Adrenal gland (tissue), 19 donors: ENCODE results near the gene TRAPPC4. TPM values are rescaled to one million over a fixed set of nuclear protein-coding genes. Genes with fewer than 3 reads are reported as not detected.
"Not testable (repeated sequence)": the region's sequence is repeated elsewhere in the genome, so short reads cannot be mapped to it uniquely, and the experiment has no call there.

Experiments
- DNase-seq, 7 donors: peaks; one replicate each; pipeline ENCODE4 v3.0.0-alpha.2; 2019 to 2020
- H3K27ac ChIP-seq, 5 donors: fragments of 200-600 bp; sonication (generic) in 4 of 5; 1 replicate in 3 of 5; 2 replicates in 2 of 5; pipeline versions ENCODE4 v1.5.1 to v1.8.0; 2016 to 2020; ENCODE audit warnings: mild to moderate bottlenecking in 1 of 5
- H3K27me3 ChIP-seq: fragments of 200-600 bp; 2 replicates; pipeline ENCODE4 v1.8.0; 2021
- H3K36me3 ChIP-seq, 2 donors: fragments of 200-600 bp; replicated peaks in 1 of 2; 1 replicate in 1 of 2; 2 replicates in 1 of 2; pipeline versions ENCODE4 v1.5.1 to v1.8.0; 2018 to 2022
- H3K4me1 ChIP-seq, 2 donors: fragments of 200-600 bp; replicated peaks in 1 of 2; 1 replicate in 1 of 2; 2 replicates in 1 of 2; pipeline versions ENCODE4 v1.5.1 to v1.8.0; 2018 to 2021
- H3K4me3 ChIP-seq, 4 donors: fragments of 200-600 bp; sonication (generic) in 3 of 4; one replicate each; pipeline ENCODE4 v1.5.1; 2016 to 2018
- H3K9me3 ChIP-seq, 3 donors: fragments of 200-600 bp; sonication (generic) in 1 of 3; replicated peaks in 1 of 3; 1 replicate in 2 of 3; 2 replicates in 1 of 3; pipeline versions ENCODE4 v1.5.1 to v1.8.0; 2016 to 2021
- CTCF ChIP-seq, 6 experiments: fragments of 450-650 bp in 4 of 6; fragments of 200-600 bp in 2 of 6; sonication (generic) in 1 of 6; IDR thresholded peaks; 1 replicate in 5 of 6; 2 replicates in 1 of 6; pipeline versions ENCODE4 v1.5.1 to v1.8.0; 2016 to 2021; ENCODE audit warnings: antibody characterized with exemption in 6 of 6, mild to moderate bottlenecking in 2 of 6, moderate library complexity in 1 of 6
- POLR2A ChIP-seq, 2 donors: fragments of 450-650 bp; IDR thresholded peaks; one replicate each; pipeline ENCODE4 v1.6.1; 2017; ENCODE audit warnings: antibody characterized with exemption in 2 of 2, mild to moderate bottlenecking in 2 of 2, moderate library complexity in 1 of 2
- WGBS, 4 donors: extraction: QIAGEN DNeasy Blood & Tissue Kit in 2 of 4; methylation state at CpG; one replicate each; pipeline versions ENCODE4 v1.1.5 to v1.1.7; 2013 to 2017; 5-methylcytosine and 5-hydroxymethylcytosine counted together
- intact Hi-C, 2 donors: fragments of 100-400 bp; cut with DNase I; formaldehyde crosslinking; loops; one replicate each; pipeline versions ENCODE4 v1.14.1 to v1.15.0; 2022 to 2023
- long read RNA-seq, 10 donors: library from polyadenylated mRNA in 3 of 10; unstranded in 2 of 10; stranded (forward) in 1 of 10; transcript quantifications; one replicate each; pipeline ENCODE4 v2.0.0 and lab custom pipeline, GENCODE V29; 2021 to 2026
- polyA plus RNA-seq, 3 donors: library from polyadenylated mRNA; stranded (reverse); fragments of 200-250 nt in 2 of 3; fragments of 350-450 nt in 1 of 3; fragmentation: Illumina TruSeq in 1 of 3; extraction: RNeasy Lipid Tissue Mini Kit (QIAGEN cat#74804) in 1 of 3; gene quantifications; one replicate each; pipeline ENCODE4 v1.2.3, GENCODE V29; 2013 to 2014
- total RNA-seq, 9 donors: library from RNA; depleted of rRNA in 4 of 9; stranded (reverse); fragments of >200 nt in 4 of 9; fragments of 120-200 nt in 1 of 9; fragmentation: NEBNext Ultra II Directional in 1 of 9; extraction: Animal tissue kit (Norgen Biotek cat#: 25700) in 1 of 9; gene quantifications; one replicate each; pipeline versions ENCODE4 v1.1.0 to v1.2.4, GENCODE V29; 2013 to 2023
- donor health status: healthy with polysubstance abuse.
- donor health status: Bipolar disorder and iron deficiency.
- donor health status: DM: yes; HTN: yes; CAD: no.
- donor health status: DM: no; HTN: no; CAD: no.
- donor health status: DM: no; HTN: no; CAD: no.
- donor health status: DM: yes; HTN: yes; CAD: no.

The TRAPPC4 gene
- 100 to 1,000 TPM in 3 of 9 donors, 10 to 100 TPM in 6; 43.4 to 149 (median 88.0) TPM for total RNA-seq
- polyA plus RNA-seq = 100 to 1,000 TPM in 1 of 3 donors, 10 to 100 TPM in 2; 32.5 to 134 (median 32.9) TPM
- long read RNA-seq, donor 1, transcript TRAPPC4-210 (4 exons, 1,135 nt) = minor isoform, 10 of 91 reads
- long read RNA-seq, donor 1, transcript TRAPPC4-214 (5 exons, 1,759 nt) = major isoform, 72 of 91 reads
- long read RNA-seq, donor 1, partial matches to known transcripts = 0 of 91 reads
- long read RNA-seq, donor 1, other reads (novel, unspliced or antisense) = 0 of 91 reads
- long read RNA-seq, donor 2, transcript TRAPPC4-214 (5 exons, 1,759 nt) = major isoform, 42 of 54 reads
- long read RNA-seq, donor 2, transcript TRAPPC4-210 (4 exons, 1,135 nt) = minor isoform, 6 of 54 reads
- long read RNA-seq, donor 2, partial matches to known transcripts = 0 of 54 reads
- long read RNA-seq, donor 2, other reads (novel, unspliced or antisense) = 0 of 54 reads
- long read RNA-seq, donor 3, transcript TRAPPC4-214 (5 exons, 1,759 nt) = major isoform, 85 of 116 reads
- long read RNA-seq, donor 3, transcript TRAPPC4-204 (2 exons, 1,924 nt) = minor isoform, 5 of 116 reads
- long read RNA-seq, donor 3, transcript TRAPPC4-210 (4 exons, 1,135 nt) = minor isoform, 13 of 116 reads
- long read RNA-seq, donor 3, partial matches to known transcripts = 0 of 116 reads
- long read RNA-seq, donor 3, other reads (novel, unspliced or antisense) = 0 of 116 reads
- long read RNA-seq, donor 4, transcript TRAPPC4-214 (5 exons, 1,759 nt) = major isoform, 53 of 55 reads
- long read RNA-seq, donor 4, partial matches to known transcripts = 0 of 55 reads
- long read RNA-seq, donor 4, other reads (novel, unspliced or antisense) = 2 of 55 reads
- long read RNA-seq, donor 5, transcript TRAPPC4-214 (5 exons, 1,759 nt) = major isoform, 102 of 103 reads
- long read RNA-seq, donor 5, partial matches to known transcripts = 0 of 103 reads
- long read RNA-seq, donor 5, other reads (novel, unspliced or antisense) = 0 of 103 reads
- long read RNA-seq, donor 6, transcript TRAPPC4-214 (5 exons, 1,759 nt) = major isoform, 37 of 42 reads
- long read RNA-seq, donor 6, partial matches to known transcripts = 0 of 42 reads
- long read RNA-seq, donor 6, other reads (novel, unspliced or antisense) = 4 of 42 reads
- long read RNA-seq, donor 7, transcript TRAPPC4-214 (5 exons, 1,759 nt) = major isoform, 41 of 55 reads
- long read RNA-seq, donor 7, partial matches to known transcripts = 0 of 55 reads
- long read RNA-seq, donor 7, other reads (novel, unspliced or antisense) = 0 of 55 reads
- long read RNA-seq, donor 8, transcript TRAPPC4-210 (4 exons, 1,135 nt) = minor isoform, 14 of 104 reads
- long read RNA-seq, donor 8, transcript TRAPPC4-213 (3 exons, 1,340 nt) = minor isoform, 5 of 104 reads
- long read RNA-seq, donor 8, transcript TRAPPC4-214 (5 exons, 1,759 nt) = major isoform, 78 of 104 reads
- long read RNA-seq, donor 8, partial matches to known transcripts = 0 of 104 reads
- long read RNA-seq, donor 8, other reads (novel, unspliced or antisense) = 0 of 104 reads
- long read RNA-seq, donor 9, transcript TRAPPC4-210 (4 exons, 1,135 nt) = minor isoform, 5 of 69 reads
- long read RNA-seq, donor 9, transcript TRAPPC4-214 (5 exons, 1,759 nt) = major isoform, 54 of 69 reads
- long read RNA-seq, donor 9, partial matches to known transcripts = 0 of 69 reads
- long read RNA-seq, donor 9, other reads (novel, unspliced or antisense) = 0 of 69 reads
- long read RNA-seq, donor 10, transcript TRAPPC4-214 (5 exons, 1,759 nt) = major isoform, 32 of 44 reads
- long read RNA-seq, donor 10, partial matches to known transcripts = 5 of 44 reads
- long read RNA-seq, donor 10, other reads (novel, unspliced or antisense) = 0 of 44 reads

- no peaks in the 10 kb centered on the region for H3K27me3 ChIP-seq
- peak; percentile 51 to 69 for TF ChIP-seq POLR2A (IDR thresholded peaks at IDR 0.05)
- TF ChIP-seq CTCF (IDR thresholded peaks at IDR 0.05) = no peak
- H3K4me1 ChIP-seq = peaks cover 25 to 39% of the 10 kb centered on the region in 2 donors
- H3K9me3 ChIP-seq = no peaks in the 10 kb centered on the region
- H3K4me3 ChIP-seq = peak within 1 kb of the TSS; percentile 75 to 92 (median 84)
- peak within 1 kb of the TSS; percentile 90 to 97 (median 94) for H3K27ac ChIP-seq
- 0 to 1% (median 1%) methylated on average over 37 to 63 of the region's 63 CpGs for WGBS, 4 donors
- peaks cover 0 to 54% of the 10 kb centered on the region in 2 donors for H3K36me3 ChIP-seq
- intact Hi-C loops = loop anchor here in 1 of 2 donors (5.0 kb wide), 1 partner anchor 39 kb away; the partner anchor contains the start of gene HYOU1
- DNase-seq = peak; percentile 92 to 98 (median 96)
Observed at GRCh38 chr11:119018074-119018938, at the start of gene TRAPPC4, which contains the start of gene RPS25. Gene TRAPPC4 (plus strand): TSS chr11:119018766. CDS start chr11:119018796, 30 bp downstream. Gene RPS25 (minus strand): TSS chr11:119018343. CDS start chr11:119018284, 59 bp downstream.

- WGBS, 4 donors = 84 to 96% (median 95%) methylated on average over 2 of the region's 2 CpGs
- H3K9me3 ChIP-seq, H3K4me1 ChIP-seq, intact Hi-C loops, DNase-seq, H3K36me3 ChIP-seq, H3K27ac ChIP-seq, H3K4me3 ChIP-seq: not testable (repeated sequence)
- peaks cover 12% of the 10 kb centered on the region for H3K27me3 ChIP-seq
Observed at GRCh38 chr11:118969508-118969907, 49.1 kb upstream of the TRAPPC4 start.

GRCh38 chr11:118971646-118972045, 46.9 kb upstream of the TRAPPC4 start, which contains the start of gene FOXR1:
Gene FOXR1 (plus strand): TSS chr11:118971761. CDS start chr11:118971932, 171 bp downstream.
- Histone ChIP-seq H3K4me3 (no peak within 1 kb of the TSS), H3K27me3 (peaks cover 12% of the 10 kb centered on the region), H3K36me3 (no peaks in the 10 kb centered on the region), H3K9me3 (no peaks in the 10 kb centered on the region), H3K4me1 (no peaks in the 10 kb centered on the region), H3K27ac (no peak within 1 kb of the TSS)
- WGBS, 4 donors = 35 to 68% (median 42%) methylated on average over 16 to 33 of the region's 33 CpGs
- DNase-seq = no peak
- intact Hi-C loops = no loop called here
- TF ChIP-seq POLR2A (IDR thresholded peaks at IDR 0.05) (no peak), CTCF (IDR thresholded peaks at IDR 0.05) (no peak)
